ENCODE results near the gene RAD50.
"Not testable (repeated sequence)": the region's sequence is repeated elsewhere in the genome, so short reads cannot be mapped to it uniquely, and the experiment has no call there.

DNA sequence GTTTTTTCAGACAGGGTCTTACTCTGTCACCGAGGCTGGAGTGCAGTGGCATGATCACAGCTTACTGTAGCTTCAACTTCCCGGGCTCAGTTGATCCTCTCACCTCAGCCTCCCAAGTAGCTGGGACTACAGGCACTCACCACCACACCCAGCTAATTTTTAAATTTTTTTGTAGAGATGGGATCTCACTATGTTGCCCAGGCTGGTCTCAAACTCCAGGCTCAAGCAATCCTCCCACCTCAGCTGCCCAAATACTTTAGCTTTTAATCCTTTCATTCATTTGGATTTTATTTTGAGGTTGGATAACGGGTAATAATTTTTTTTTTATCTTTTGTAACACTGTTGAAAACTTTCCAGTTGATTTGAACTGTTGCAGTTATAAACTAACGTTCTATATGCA lies 76.8 kb downstream of the RAD50 start:
- TF ChIP-seq, protein P1, sequence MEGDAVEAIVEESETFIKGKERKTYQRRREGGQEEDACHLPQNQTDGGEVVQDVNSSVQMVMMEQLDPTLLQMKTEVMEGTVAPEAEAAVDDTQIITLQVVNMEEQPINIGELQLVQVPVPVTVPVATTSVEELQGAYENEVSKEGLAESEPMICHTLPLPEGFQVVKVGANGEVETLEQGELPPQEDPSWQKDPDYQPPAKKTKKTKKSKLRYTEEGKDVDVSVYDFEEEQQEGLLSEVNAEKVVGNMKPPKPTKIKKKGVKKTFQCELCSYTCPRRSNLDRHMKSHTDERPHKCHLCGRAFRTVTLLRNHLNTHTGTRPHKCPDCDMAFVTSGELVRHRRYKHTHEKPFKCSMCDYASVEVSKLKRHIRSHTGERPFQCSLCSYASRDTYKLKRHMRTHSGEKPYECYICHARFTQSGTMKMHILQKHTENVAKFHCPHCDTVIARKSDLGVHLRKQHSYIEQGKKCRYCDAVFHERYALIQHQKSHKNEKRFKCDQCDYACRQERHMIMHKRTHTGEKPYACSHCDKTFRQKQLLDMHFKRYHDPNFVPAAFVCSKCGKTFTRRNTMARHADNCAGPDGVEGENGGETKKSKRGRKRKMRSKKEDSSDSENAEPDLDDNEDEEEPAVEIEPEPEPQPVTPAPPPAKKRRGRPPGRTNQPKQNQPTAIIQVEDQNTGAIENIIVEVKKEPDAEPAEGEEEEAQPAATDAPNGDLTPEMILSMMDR (IDR thresholded peaks at IDR 0.05), result not testable (repeated sequence)
- not testable (repeated sequence) for TF ChIP-seq POLR2AphosphoS5 (IDR thresholded peaks at IDR 0.05); POLR2A (IDR thresholded peaks at IDR 0.05; ENCODE audit: low read depth); EP300 (IDR thresholded peaks at IDR 0.05)

All from esophagus muscularis mucosa (tissue), 4 donors.